NCI-H1930 (cell line): ENCODE measurements around the gene ABL1.

Source experiments
- DNase-seq, 2 experiments: peaks; one replicate each; lab custom pipeline; 2025; lab: John Stamatoyannopoulos, UW

Gene ABL1

DNA sequence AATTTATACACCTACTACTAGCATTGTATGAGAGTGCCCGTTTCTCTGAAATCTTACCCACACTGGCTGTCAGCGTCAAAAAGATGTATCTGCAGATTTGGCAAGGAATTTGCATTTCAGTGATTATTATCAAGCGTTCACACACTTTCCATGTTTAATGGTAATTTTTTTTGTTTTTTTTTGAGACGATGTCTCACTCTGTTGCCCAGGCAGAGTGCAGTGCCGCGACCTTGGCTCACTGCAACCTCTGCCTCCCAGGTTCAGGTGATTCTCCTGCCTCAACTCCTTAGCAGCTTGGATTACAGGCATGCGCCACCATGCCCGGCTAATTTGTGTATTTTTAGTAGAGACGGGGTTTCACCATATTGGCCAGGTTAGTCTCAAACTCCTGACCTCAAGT, 14.3 kb downstream of the ABL1 start:
- no peak for DNase-seq

DNA sequence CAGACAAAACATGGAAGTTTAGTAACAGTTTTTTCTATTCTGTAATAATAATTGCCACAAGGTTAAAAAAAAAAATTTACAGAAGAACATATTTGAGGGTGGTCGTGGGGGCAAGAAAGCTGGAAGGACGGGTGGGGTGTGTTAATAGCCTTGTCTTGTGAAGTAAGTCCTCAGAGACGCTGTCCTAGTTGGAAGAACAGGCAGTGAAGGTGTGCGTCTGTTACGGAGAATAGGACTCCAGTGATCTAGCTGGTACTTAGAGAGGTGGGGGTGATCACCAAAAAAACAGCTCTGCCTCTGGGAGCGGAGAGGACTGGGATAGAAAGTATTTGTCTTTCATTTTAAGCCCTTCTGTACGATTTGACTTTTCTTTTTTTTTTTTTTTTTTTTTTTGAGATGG, 17.7 kb downstream of the ABL1 start:
- DNase-seq, result no peak

GRCh38 chr9:130854092-130854491, 19.0 kb downstream of the ABL1 start:
- no peak for DNase-seq

- no peak for DNase-seq
Observed at GRCh38 chr9:130854835-130855234, 19.8 kb downstream of the ABL1 start.

DNA sequence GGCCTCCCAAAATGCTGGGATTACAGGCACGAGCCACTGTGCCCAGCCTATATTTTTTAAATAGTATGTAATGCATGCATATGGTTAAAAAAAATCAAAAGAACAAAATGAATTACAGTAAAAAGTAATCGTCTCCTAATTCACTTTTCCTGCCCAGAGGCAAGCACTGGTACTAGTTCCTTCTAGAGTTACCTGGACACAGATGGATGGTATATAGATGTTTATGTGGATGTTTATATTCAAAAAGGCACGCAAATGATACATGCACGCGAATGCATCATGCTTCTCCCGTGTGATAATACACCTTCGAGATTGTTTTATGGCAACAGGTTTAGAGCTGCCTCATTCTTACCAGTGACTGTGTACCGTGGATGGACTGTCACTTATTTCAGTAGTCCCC, 21.4 kb downstream of the ABL1 start:
- DNase-seq, result no peak

GRCh38 chr9:130857864-130858738, 23.0 kb downstream of the ABL1 start:
- DNase-seq, result no peak

GRCh38 chr9:130858739-130859705, 24.0 kb downstream of the ABL1 start:
- no peak for DNase-seq

DNA sequence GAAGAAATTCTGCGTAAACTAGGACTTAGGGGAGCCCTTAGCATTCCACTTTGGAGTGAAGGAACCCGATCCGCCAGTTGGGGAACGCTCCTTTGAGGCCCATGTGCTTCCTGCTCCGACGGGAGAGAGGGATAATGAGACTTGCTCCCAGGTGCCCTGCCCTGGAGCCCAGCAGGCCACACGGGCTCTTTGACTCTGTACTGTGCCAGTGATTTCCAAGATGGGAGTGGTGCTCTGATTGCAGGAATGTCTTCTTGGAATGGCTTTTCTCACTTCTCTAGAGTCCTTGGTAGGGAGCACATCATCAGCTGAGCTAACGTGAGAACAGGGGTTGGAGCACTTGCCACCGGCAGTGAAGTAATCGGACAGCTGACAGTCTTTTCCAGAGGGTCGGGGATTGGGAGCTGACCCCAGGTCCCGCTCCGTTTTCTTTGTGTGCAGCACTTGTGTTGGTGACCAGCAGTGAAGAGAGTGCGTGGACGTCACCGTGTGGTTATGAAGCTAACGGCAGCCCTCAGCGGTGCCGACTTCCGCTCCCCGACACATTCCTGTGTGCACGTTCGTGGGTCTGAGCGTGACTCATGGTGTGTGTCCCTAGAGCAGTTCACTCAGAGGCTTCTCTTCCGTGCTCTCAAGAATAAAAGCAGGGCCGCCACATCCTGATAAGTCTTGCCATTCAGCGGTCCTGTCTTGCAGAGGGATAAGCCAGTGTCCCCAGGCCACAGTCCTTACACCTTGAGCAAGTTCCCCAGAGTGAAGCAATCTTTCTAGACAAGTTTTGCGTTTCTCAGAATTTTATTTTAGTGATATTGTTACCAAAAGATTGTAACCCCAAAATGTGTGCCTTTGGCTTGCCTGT, 25.6 kb downstream of the ABL1 start:
- no peak for DNase-seq

DNA sequence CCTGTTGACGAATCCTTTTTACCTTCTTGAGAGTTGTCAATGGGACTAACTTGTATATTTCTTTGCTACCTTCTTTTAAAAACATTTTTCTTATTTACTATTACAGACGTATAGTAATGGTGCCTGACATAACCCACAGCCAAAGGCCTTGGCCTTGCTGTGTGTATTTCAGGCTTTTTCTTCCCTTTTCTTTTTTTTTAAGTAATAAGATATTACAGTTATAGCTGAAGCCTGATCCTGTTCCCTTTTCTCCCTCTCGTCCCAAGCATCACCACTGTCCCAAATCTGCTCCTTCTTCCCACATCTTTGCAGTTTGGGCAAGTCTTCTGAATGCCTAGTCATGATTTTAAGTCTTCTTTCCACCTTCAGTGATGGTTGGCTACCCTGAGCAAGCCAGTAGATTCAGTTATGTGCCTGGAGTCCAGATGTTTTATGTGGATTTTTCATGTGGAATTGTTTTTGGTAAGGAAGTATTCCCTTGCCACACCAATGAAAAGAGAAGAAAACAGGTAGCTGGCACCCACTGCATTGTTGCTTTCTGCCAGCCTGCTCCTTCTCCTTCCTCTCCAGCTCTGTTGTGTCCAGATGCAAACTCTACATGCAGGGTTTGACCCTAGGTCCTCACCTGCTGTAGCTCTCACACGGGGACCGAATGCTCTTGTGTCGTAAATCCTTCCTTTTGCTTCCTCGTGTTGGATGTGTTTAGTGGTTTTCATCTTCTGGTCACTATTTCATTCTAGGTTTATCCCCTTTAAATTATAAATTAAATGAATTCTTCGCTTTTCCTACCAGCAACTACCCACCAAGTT, 26.5 kb downstream of the ABL1 start:
- DNase-seq, result no peak

DNA sequence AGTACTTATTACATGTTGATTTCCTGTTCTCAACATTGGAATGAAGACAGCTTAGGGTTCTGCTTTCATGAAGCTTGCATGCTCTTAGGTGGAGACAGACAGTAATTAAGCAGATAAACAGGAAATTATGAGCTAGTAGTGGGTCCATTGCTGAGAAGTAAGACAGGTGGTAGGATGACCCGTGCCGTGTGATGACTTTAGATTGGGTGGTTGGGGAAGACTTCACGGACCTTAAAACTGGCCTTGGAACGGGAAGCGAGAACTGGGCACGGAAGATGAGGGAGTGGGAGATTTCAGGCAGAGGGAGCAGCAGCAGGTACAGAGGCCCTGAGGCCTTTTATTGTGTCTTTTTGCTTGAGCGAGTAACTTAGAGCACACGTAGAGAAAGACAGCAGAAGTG, 27.2 kb downstream of the ABL1 start:
- no peak for DNase-seq

- DNase-seq, result no peak
Observed at GRCh38 chr9:130862747-130863146, 27.7 kb downstream of the ABL1 start.

DNA sequence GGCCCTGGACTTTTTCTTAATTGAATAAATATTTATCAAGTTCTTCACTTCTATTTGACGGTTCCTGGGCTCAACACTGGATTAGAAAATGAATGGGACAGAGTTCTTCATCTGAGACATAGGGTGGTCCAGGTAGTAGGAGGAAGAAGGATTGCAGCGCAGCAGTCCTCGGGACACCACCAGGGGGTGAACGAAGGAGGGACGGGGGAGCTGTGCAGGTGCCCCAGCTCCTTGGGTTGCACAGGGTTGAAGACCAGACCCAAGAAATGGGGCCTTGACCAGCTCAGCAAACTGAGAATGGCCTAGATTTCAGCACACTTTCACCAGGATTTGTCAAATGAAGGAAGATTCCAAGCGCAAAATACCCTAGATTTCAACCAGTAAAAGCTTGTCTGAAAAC, 29.5 kb downstream of the ABL1 start:
- DNase-seq, result no peak

- DNase-seq, result no peak
Observed at GRCh38 chr9:130865921-130866320, 30.9 kb downstream of the ABL1 start.

- DNase-seq, result peak; percentile 35 to 39
Observed at GRCh38 chr9:130866474-130866965, 31.5 kb downstream of the ABL1 start.

GRCh38 chr9:130867556-130867955, 32.5 kb downstream of the ABL1 start:
- no peak for DNase-seq

- no peak for DNase-seq
Observed at GRCh38 chr9:130868230-130868629, 33.2 kb downstream of the ABL1 start.

DNA sequence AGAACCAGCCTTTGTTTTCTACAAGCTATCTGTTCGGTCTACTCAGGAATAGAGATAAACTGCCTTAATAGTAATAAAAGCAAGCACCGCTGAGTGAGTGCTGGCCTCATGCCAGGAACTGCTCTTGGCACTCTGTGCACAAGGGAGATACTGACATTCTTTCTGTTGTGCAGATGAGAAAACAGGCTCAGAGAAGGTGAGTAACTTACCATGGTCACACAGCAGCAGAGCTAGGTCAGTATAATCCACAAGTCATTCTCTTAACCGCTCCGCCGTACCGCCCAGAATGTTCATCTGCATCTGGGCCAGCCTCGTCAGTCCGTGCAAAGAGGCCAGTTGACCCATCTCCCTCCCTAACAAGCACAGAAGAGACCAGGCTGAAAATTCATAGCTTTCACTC, 34.2 kb downstream of the ABL1 start:
- DNase-seq, result no peak

- DNase-seq, result no peak
Observed at GRCh38 chr9:130870491-130871381, 35.7 kb downstream of the ABL1 start.

DNA sequence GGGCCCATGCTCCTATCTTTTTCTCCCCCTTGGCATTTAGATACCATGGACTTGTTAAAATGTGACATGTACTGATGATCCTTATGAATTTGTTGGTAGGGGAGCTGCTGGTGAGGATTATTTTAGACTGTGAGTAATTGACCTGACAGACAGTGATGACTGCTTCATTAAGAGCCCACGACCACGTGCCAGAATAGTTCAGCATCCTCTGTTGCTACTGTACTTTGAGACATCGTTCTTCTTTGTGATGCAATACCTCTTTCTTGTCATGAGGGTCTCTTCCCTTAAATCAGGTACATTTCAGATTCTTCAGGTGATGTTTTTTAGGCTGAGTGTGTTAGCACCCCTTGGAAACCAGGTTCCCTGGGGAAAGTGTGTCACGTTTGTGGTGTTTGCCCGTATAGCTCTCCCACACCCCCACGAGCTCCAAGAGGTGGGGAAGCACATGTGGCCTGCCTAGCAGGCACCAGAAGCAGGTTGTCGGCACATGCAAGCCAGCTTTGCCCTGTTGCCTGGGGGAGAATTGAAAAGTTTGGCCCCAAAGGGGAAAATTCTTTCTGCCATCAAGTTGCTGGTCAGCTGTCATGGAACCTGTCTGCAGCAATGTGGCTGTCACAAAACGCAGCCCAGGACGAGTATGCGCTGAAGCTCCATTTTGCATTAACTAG, 36.5 kb downstream of the ABL1 start:
- DNase-seq, result no peak
